B cell (primary cell): ENCODE measurements around the gene XPO5. TPM values are rescaled to one million over a fixed set of nuclear protein-coding genes. Genes with fewer than 3 reads are reported as not detected.

Experiments used
- ATAC-seq: fragments of 200-7000 bp; cut with Tn5 transposase; one replicate; pipeline ENCODE4 v1.10.0; 2021; ENCODE audit warnings: low read depth, mild to moderate bottlenecking, moderate number of reproducible peaks, moderate library complexity
- CTCF ChIA-PET: fragments of 350-600 bp; sonication (Branson Sonifier 250); formaldehyde crosslinking; loops from one replicate; lab custom pipeline; 2021; ENCODE audit warnings: antibody characterized with exemption, inconsistent platforms; lab: Charles Lee
- POLR2A ChIA-PET: fragments of 350-600 bp; sonication (Branson Sonifier 250); formaldehyde crosslinking; loops from one replicate; lab custom pipeline; 2021; ENCODE audit warnings: antibody characterized with exemption; lab: Charles Lee
- DNase-seq: peaks from one replicate; pipeline ENCODE4 v3.0.0; 2013
- H2AFZ ChIP-seq: 2 replicates; pipeline ENCODE4 v1.6.1; 2012; ENCODE audit warnings: mild to moderate bottlenecking, low read depth, low read length; ENCODE audit not compliant: insufficient read depth, poor library complexity, severe bottlenecking
- H3K27ac ChIP-seq, 2 donors: 1 replicate in 1 of 2; 2 replicates in 1 of 2; pipeline ENCODE4 v1.5.1; 2012 to 2013; ENCODE audit warnings: low read length in 2 of 2, mild to moderate bottlenecking in 2 of 2, moderate library complexity in 1 of 2
- H3K27me3 ChIP-seq, 4 experiments: fragments of 200-600 bp in 1 of 4; sonication (generic) in 1 of 4; replicated peaks in 1 of 4; 1 replicate in 2 of 4; 2 replicates in 2 of 4; pipeline versions ENCODE4 v1.6.1 to v1.7.0; 2013 to 2016; ENCODE audit warnings: low read length in 3 of 4, mild to moderate bottlenecking in 2 of 4, mixed read lengths in 1 of 4, moderate library complexity in 1 of 4; ENCODE audit not compliant: insufficient read depth in 4 of 4, control insufficient read depth in 3 of 4; ENCODE audit errors: control extremely low read depth in 1 of 4
- H3K36me3 ChIP-seq, 2 experiments: replicated peaks in 1 of 2; 1 replicate in 1 of 2; 2 replicates in 1 of 2; pipeline versions ENCODE4 v1.6.1 to v1.7.1; 2013; ENCODE audit warnings: low read length in 1 of 2; ENCODE audit not compliant: insufficient read depth in 2 of 2, control insufficient read depth in 1 of 2; ENCODE audit errors: control extremely low read depth in 1 of 2, extremely low read depth in 1 of 2
- H3K4me1 ChIP-seq, 2 donors: fragments of 200-600 bp in 1 of 2; sonication (generic) in 1 of 2; 1 replicate in 1 of 2; 2 replicates in 1 of 2; pipeline versions ENCODE4 v1.5.1 to v1.6.1; 2013 to 2017; ENCODE audit warnings: low read length in 2 of 2; ENCODE audit not compliant: control insufficient read depth in 2 of 2, insufficient read depth in 2 of 2
- H3K4me2 ChIP-seq: replicated peaks from 2 replicates; pipeline ENCODE3; 2012; ENCODE audit warnings: mild to moderate bottlenecking, low read depth, low read length; ENCODE audit not compliant: poor library complexity, severe bottlenecking
- H3K4me3 ChIP-seq, 5 experiments: fragments of 200-600 bp in 1 of 5; sonication (generic) in 1 of 5; 1 replicate in 3 of 5; 2 replicates in 2 of 5; pipeline versions ENCODE4 v1.5.1 to v1.7.0; 2011 to 2016; ENCODE audit warnings: low read length in 4 of 5, mild to moderate bottlenecking in 4 of 5, low read depth in 2 of 5, control low read depth in 1 of 5, moderate library complexity in 1 of 5; ENCODE audit not compliant: insufficient read depth in 1 of 5; ENCODE audit errors: control extremely low read depth in 1 of 5, extremely low read depth in 1 of 5
- H3K79me2 ChIP-seq: fragments of 200-600 bp; sonication (generic); one replicate; pipeline ENCODE4 v1.6.0; 2016; ENCODE audit warnings: low read length; ENCODE audit not compliant: control insufficient read depth, insufficient read depth
- H3K9ac ChIP-seq: fragments of 200-600 bp; sonication (generic); 2 replicates; pipeline ENCODE4 v1.6.1; 2017; ENCODE audit warnings: mild to moderate bottlenecking, low read length, moderate library complexity
- H3K9me3 ChIP-seq, 3 donors: one replicate each; pipeline versions ENCODE4 v1.6.1 to v1.7.1; 2013; ENCODE audit warnings: low read length in 2 of 3; ENCODE audit not compliant: control insufficient read depth in 2 of 3, insufficient read depth in 1 of 3; ENCODE audit errors: control extremely low read depth in 1 of 3
- H4K20me1 ChIP-seq: 2 replicates; pipeline ENCODE4 v1.6.0; 2012; ENCODE audit warnings: mild to moderate bottlenecking, low read length; ENCODE audit not compliant: insufficient read depth, control insufficient read depth, poor library complexity, severe bottlenecking
- H3K27ac Mint-ChIP-seq: one replicate; pipeline ENCODE4 v1.8.0; 2021; ENCODE audit warnings: mixed read lengths
- H3K27me3 Mint-ChIP-seq: one replicate; pipeline ENCODE4 v1.8.0; 2021; ENCODE audit warnings: mixed read lengths
- H3K4me1 Mint-ChIP-seq: one replicate; pipeline ENCODE4 v1.8.0; 2021; ENCODE audit warnings: mixed read lengths
- H3K4me3 Mint-ChIP-seq: one replicate; pipeline ENCODE4 v1.8.0; 2021; ENCODE audit warnings: mixed read lengths
- H3K9me3 Mint-ChIP-seq: one replicate; pipeline ENCODE4 v1.8.0; 2022; ENCODE audit warnings: mixed read lengths; ENCODE audit not compliant: insufficient read depth
- CTCF ChIP-seq: fragments of 200-600 bp; IDR thresholded peaks from one replicate; pipeline ENCODE4 v1.8.0; 2022; ENCODE audit warnings: antibody characterized with exemption, mild to moderate bottlenecking
- EZH2 ChIP-seq: IDR thresholded peaks from 2 replicates; pipeline ENCODE4 v1.6.1; 2012; ENCODE audit warnings: borderline replicate concordance, low read depth, mild to moderate bottlenecking, moderate library complexity, low read length; ENCODE audit not compliant: insufficient read depth, poor library complexity, severe bottlenecking
- WGBS: methylation state at CpG from one replicate; pipeline ENCODE4 v1.1.5; 2013; ENCODE audit warnings: missing lambda C conversion rate; ENCODE audit not compliant: insufficient coverage; 5-methylcytosine and 5-hydroxymethylcytosine counted together
- intact Hi-C: fragments of 100-400 bp; cut with micrococcal nuclease; formaldehyde crosslinking; loops from one replicate; pipeline ENCODE4 v1.10.0; 2022
- polyA plus RNA-seq: library from polyadenylated mRNA; depleted of rRNA; stranded (reverse); fragments of >200 nt; gene quantifications from 2 replicates; pipeline ENCODE4 v1.2.3, GENCODE V29; 2012
- total RNA-seq, 2 donors: library from RNA; stranded (reverse); fragments of 120-200 nt in 1 of 2; gene quantifications; 1 replicate in 1 of 2; 2 replicates in 1 of 2; pipeline versions ENCODE4 v1.2.3 to v1.2.4, GENCODE V29; 2013 to 2022

Gene XPO5
- total and polyA plus RNA-seq, 2 donors (not counting 1 experiment from before 2014, with no cell fraction given), result 14.4 to 45.7 TPM

- Mint-ChIP-seq H3K4me3 (no peak overlapping the region), H3K27ac (no peak overlapping the region), H3K4me1 (peaks cover 18% of the 10 kb centered on the region), H3K27me3 (no peaks in the 10 kb centered on the region), H3K9me3 (no peaks in the 10 kb centered on the region)
- H4K20me1 ChIP-seq, result no peaks in the 10 kb centered on the region
- no peak overlapping the region for H2AFZ ChIP-seq
- intact Hi-C loops, result no loop called here
- CTCF ChIA-PET, result interaction anchor here (0.6 to 8.0 kb wide), 4 partner anchors 9 to 700 kb away, joined by 3 to 69 read pairs (median 3); no protein-coding TSS in a partner anchor
- H3K9me3 ChIP-seq, result no peaks in the 10 kb centered on the region
- ATAC-seq, result no peak
- H3K9ac ChIP-seq, result no peak overlapping the region
- no peaks in the 10 kb centered on the region for H3K27me3 ChIP-seq
- POLR2A ChIA-PET, result interaction anchor here (0.5 to 0.6 kb wide), 2 partner anchors 22 to 125 kb away, joined by 3 read pairs; no protein-coding TSS in a partner anchor
- H3K27ac ChIP-seq, result no peak overlapping the region
- H3K79me2 ChIP-seq, result peaks cover 30% of the 10 kb centered on the region
- DNase-seq, result no peak
- WGBS, result 100% methylated on average over 2 of the region's 2 CpGs
- TF ChIP-seq EZH2 (no peak), CTCF (no peak)
- peaks cover 0 to 36% of the 10 kb centered on the region in 2 experiments for H3K36me3 ChIP-seq
- peaks cover 0 to 6% of the 10 kb centered on the region in 2 donors for H3K4me1 ChIP-seq
- no peak overlapping the region for H3K4me2 ChIP-seq
- no peak overlapping the region for H3K4me3 ChIP-seq
Observed at GRCh38 chr6:43493230-43493629, 82.6 kb downstream of the XPO5 start.

GRCh38 chr6:43492673-43493072, 83.2 kb downstream of the XPO5 start:
- Mint-ChIP-seq H3K9me3 (no peaks in the 10 kb centered on the region), H3K27me3 (no peaks in the 10 kb centered on the region), H3K4me3 (no peak overlapping the region), H3K4me1 (peaks cover 18% of the 10 kb centered on the region), H3K27ac (no peak overlapping the region)
- ChIA-PET CTCF (interaction anchor here (0.6 to 8.0 kb wide), 5 partner anchors 9 to 701 kb away, joined by 3 to 69 read pairs (median 3); no protein-coding TSS in a partner anchor), POLR2A (interaction anchor here (0.6 kb wide), 1 partner anchor 22 kb away, joined by 3 read pairs; no protein-coding TSS in a partner anchor)
- DNase-seq (no peak), ATAC-seq (no peak)
- Histone ChIP-seq H3K4me1 (peaks cover 0 to 6% of the 10 kb centered on the region in 2 donors), H3K36me3 (peaks cover 0 to 31% of the 10 kb centered on the region in 2 experiments), H3K4me2 (no peak overlapping the region), H3K79me2 (peaks cover 30% of the 10 kb centered on the region), H3K27me3 (no peaks in the 10 kb centered on the region), H4K20me1 (no peaks in the 10 kb centered on the region), H3K27ac (no peak overlapping the region), H3K4me3 (no peak overlapping the region), H3K9me3 (no peaks in the 10 kb centered on the region), H3K9ac (no peak overlapping the region), H2AFZ (no peak overlapping the region)
- WGBS, result 100% methylated on average over 3 of the region's 3 CpGs
- no peak for TF ChIP-seq EZH2
- TF ChIP-seq CTCF, result no peak
- intact Hi-C loops, result no loop called here
